ENCODE data around the gene ZSCAN31. TPM values are rescaled to one million over a fixed set of nuclear protein-coding genes. Genes with fewer than 3 reads are reported as not detected.

Gene ZSCAN31
- total RNA-seq, 1 experiment from 2014 or later, result 6.6 TPM

Other genes with a start within 250 kb of the ZSCAN31 start
- 5.7 to 7.3 TPM (median 7.1 TPM) in 3 replicates for gene ZSCAN16, start 211.5 kb downstream of the ZSCAN31 start, total RNA-seq (2021)
- gene ZKSCAN8, start 194.3 kb downstream of the ZSCAN31 start, total RNA-seq (2021), result 21.7 to 22.9 TPM (median 22.7 TPM) in 3 replicates
- gene ZSCAN9, start 110.9 kb downstream of the ZSCAN31 start, total RNA-seq (2021), result 13.0 to 15.1 TPM (median 14.5 TPM) in 3 replicates
- gene ZKSCAN4, start 83.9 kb downstream of the ZSCAN31 start, total RNA-seq (2021), result 6.4 to 7.3 TPM (median 7.0 TPM) in 3 replicates
- 0.26 to 0.46 TPM (median 0.41 TPM) in 3 replicates for gene NKAPL, start 76.9 kb downstream of the ZSCAN31 start, total RNA-seq (2021)
- gene ZSCAN26, start 69.0 kb downstream of the ZSCAN31 start, total RNA-seq (2021), result 5.2 to 7.5 TPM (median 6.6 TPM) in 3 replicates
- 6.8 to 7.5 TPM (median 6.9 TPM) in 3 replicates for gene PGBD1, start 54.6 kb downstream of the ZSCAN31 start, total RNA-seq (2021)
- gene ZKSCAN3, start 13.8 kb upstream of the ZSCAN31 start, total RNA-seq (2021), result 5.4 to 8.4 TPM (median 6.8 TPM) in 3 replicates
- gene ZSCAN12, start 63.6 kb upstream of the ZSCAN31 start, total RNA-seq (2021), result 7.8 to 8.5 TPM (median 8.3 TPM) in 3 replicates
- 8.7 to 9.3 TPM (median 9.0 TPM) in 3 replicates for gene ZSCAN23, start 107.3 kb upstream of the ZSCAN31 start, total RNA-seq (2021)
- not detected in 3 replicates for gene GPX6, start 179.6 kb upstream of the ZSCAN31 start, total RNA-seq (2021)
- not detected in 3 replicates for gene GPX5, start 189.7 kb upstream of the ZSCAN31 start, total RNA-seq (2021)

All from WTC11 (cell line).